Chondrocyte (in vitro differentiated cells): Measurements from ENCODE around the gene FFAR1. TPM values are rescaled to one million over a fixed set of nuclear protein-coding genes. Genes with fewer than 3 reads are reported as not detected.

Experiments
- DNase-seq: peaks from one replicate; pipeline ENCODE4 v3.0.0; 2021; ENCODE audit warnings: mixed read lengths, low spot score
- H3K27ac Mint-ChIP-seq: one replicate; pipeline ENCODE4 v1.8.0; 2021; ENCODE audit warnings: mild to moderate bottlenecking, moderate library complexity, mixed read lengths; ENCODE audit not compliant: unreplicated experiment
- H3K27me3 Mint-ChIP-seq: 2 replicates; pipeline ENCODE4 v1.8.0; 2021; ENCODE audit warnings: low read depth, mixed read lengths
- H3K36me3 Mint-ChIP-seq: 2 replicates; pipeline ENCODE4 v1.8.0; 2021; ENCODE audit warnings: low read depth, mixed read lengths
- H3K4me1 Mint-ChIP-seq: 2 replicates; pipeline ENCODE4 v1.8.0; 2021; ENCODE audit warnings: low read depth, mild to moderate bottlenecking, mixed read lengths
- H3K4me3 Mint-ChIP-seq: one replicate; pipeline ENCODE4 v1.8.0; 2021; ENCODE audit warnings: mild to moderate bottlenecking, moderate library complexity, mixed read lengths; ENCODE audit not compliant: unreplicated experiment
- H3K9me3 Mint-ChIP-seq: 2 replicates; pipeline ENCODE4 v1.8.0; 2021; ENCODE audit warnings: low read depth, mixed read lengths
- total RNA-seq: library from RNA; stranded (reverse); gene quantifications from 3 replicates; pipeline ENCODE4 v1.2.1, GENCODE V29; 2021
- TF ChIP-seq, protein P1 (sequence below): fragments of 200-600 bp; sonication (generic); IDR thresholded peaks from 2 replicates; pipeline ENCODE4 v1.5.0; 2021; ENCODE audit warnings: antibody characterized with exemption, mild to moderate bottlenecking, moderate library complexity

FFAR1 gene
- total RNA-seq, 1 donor from 2014 or later, result not detected

DNA sequence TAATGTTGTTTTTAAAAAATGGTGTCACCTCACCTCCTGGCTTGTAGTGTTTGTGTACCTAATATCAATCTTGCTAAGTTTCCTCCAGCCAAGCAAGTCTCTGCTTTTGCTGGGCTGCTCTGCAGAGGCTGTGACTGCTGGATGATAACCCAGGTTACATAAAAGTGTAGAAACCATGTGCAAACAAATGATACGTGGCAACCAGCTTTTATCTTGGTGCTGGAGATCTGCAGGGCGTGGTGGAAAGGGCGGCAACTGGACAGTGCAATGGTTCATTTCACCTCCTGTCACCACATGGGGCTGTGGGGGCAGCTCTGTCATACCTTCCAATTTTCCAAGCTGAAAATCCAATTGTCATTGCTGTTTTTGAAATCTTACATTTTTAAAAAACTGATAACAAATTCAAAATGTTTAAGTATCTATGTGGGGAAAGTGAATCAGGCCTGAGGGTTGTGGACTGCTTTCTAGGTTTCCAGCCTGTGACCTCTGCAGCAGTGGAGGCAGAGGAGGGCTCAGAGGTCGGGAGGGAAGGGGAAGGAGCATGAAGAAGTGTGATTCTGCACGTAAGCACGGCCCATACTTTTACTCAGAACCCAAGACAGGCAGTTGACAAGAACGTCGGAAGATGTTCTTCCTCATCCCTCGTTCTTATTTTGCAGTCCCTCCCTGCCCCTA lies 32.9 kb downstream of the FFAR1 start:
- Mint-ChIP-seq H3K27me3 (peaks cover 17% of the 10 kb centered on the region), H3K9me3 (peaks cover 6% of the 10 kb centered on the region), H3K4me3 (no peak overlapping the region), H3K4me1 (no peaks in the 10 kb centered on the region), H3K36me3 (no peaks in the 10 kb centered on the region), H3K27ac (no peak overlapping the region)
- TF ChIP-seq, protein P1, sequence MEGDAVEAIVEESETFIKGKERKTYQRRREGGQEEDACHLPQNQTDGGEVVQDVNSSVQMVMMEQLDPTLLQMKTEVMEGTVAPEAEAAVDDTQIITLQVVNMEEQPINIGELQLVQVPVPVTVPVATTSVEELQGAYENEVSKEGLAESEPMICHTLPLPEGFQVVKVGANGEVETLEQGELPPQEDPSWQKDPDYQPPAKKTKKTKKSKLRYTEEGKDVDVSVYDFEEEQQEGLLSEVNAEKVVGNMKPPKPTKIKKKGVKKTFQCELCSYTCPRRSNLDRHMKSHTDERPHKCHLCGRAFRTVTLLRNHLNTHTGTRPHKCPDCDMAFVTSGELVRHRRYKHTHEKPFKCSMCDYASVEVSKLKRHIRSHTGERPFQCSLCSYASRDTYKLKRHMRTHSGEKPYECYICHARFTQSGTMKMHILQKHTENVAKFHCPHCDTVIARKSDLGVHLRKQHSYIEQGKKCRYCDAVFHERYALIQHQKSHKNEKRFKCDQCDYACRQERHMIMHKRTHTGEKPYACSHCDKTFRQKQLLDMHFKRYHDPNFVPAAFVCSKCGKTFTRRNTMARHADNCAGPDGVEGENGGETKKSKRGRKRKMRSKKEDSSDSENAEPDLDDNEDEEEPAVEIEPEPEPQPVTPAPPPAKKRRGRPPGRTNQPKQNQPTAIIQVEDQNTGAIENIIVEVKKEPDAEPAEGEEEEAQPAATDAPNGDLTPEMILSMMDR, result no peak
- DNase-seq, result no peak

DNA sequence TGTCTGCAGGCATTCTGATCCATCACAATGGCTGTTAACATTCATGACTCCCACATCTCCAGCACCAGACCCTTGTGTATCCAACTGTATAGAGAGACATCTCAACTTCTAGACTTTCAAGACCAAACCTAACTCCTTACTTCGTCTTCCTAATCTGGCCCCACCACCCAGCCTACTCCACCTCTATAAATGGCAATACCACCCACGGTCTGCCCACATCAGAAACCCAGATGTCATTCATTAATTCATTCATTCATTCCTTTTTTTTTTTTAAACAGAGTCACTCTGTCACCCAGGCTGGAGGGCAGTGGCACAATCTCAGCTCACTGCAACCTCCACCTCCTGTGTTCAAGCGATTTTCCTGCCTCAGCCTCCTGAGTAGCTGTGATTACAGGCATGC lies 33.6 kb downstream of the FFAR1 start:
- no peak overlapping the region for H3K27ac Mint-ChIP-seq
- peaks cover 7% of the 10 kb centered on the region for H3K9me3 Mint-ChIP-seq
- peaks cover 14% of the 10 kb centered on the region for H3K27me3 Mint-ChIP-seq
- no peak overlapping the region for H3K4me3 Mint-ChIP-seq
- TF ChIP-seq, protein P1, result no peak
- DNase-seq, result no peak
- no peaks in the 10 kb centered on the region for H3K4me1 Mint-ChIP-seq
- no peaks in the 10 kb centered on the region for H3K36me3 Mint-ChIP-seq

DNA sequence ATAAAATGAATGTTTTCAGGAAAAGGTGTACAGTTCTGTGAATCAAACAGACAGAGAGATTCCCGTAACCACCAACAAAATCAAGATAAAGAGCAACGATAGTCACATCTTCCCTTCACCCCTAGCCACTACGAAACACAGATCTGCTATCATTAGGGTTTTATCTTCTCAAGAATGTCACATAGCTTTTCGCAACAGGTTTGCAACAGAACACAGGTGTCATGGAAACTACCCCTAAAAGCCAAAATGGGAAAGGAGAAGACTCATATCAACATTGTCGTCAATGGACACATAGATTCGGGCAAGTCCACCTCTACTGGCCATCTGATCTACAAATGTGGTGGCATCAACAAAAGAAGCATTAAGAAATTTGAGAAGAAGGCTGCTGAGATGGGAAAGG lies 34.2 kb downstream of the FFAR1 start:
- Mint-ChIP-seq H3K27me3 (peaks cover 14% of the 10 kb centered on the region), H3K36me3 (no peaks in the 10 kb centered on the region), H3K27ac (no peak overlapping the region), H3K4me3 (no peak overlapping the region), H3K4me1 (no peaks in the 10 kb centered on the region), H3K9me3 (peaks cover 12% of the 10 kb centered on the region)
- TF ChIP-seq, protein P1, result no peak
- no peak for DNase-seq

DNA sequence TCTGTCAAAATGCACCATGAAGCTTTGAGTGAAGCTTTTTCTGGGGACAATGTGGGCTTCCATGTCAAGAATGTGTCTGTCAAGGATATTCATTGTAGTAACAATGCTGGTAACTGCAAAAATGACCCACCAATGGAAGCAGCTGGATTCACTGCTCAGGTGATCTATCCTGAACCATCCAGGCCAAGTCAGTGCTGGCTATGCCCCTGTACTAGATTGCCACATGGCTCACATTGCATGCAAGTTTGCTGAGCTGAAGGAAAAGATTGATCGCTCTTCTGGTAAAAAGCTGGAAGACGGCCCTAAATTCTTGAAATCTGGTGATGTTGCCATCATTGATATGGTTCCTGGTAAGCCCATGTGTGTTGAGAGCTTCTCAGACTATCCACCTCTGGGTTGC lies 35.8 kb downstream of the FFAR1 start:
- no peak overlapping the region for H3K27ac Mint-ChIP-seq
- no peaks in the 10 kb centered on the region for H3K4me1 Mint-ChIP-seq
- H3K27me3 Mint-ChIP-seq, result peaks cover 14% of the 10 kb centered on the region
- no peak for DNase-seq
- H3K4me3 Mint-ChIP-seq, result no peak overlapping the region
- peaks cover 12% of the 10 kb centered on the region for H3K9me3 Mint-ChIP-seq
- TF ChIP-seq, protein P1, result no peak
- no peaks in the 10 kb centered on the region for H3K36me3 Mint-ChIP-seq

DNA sequence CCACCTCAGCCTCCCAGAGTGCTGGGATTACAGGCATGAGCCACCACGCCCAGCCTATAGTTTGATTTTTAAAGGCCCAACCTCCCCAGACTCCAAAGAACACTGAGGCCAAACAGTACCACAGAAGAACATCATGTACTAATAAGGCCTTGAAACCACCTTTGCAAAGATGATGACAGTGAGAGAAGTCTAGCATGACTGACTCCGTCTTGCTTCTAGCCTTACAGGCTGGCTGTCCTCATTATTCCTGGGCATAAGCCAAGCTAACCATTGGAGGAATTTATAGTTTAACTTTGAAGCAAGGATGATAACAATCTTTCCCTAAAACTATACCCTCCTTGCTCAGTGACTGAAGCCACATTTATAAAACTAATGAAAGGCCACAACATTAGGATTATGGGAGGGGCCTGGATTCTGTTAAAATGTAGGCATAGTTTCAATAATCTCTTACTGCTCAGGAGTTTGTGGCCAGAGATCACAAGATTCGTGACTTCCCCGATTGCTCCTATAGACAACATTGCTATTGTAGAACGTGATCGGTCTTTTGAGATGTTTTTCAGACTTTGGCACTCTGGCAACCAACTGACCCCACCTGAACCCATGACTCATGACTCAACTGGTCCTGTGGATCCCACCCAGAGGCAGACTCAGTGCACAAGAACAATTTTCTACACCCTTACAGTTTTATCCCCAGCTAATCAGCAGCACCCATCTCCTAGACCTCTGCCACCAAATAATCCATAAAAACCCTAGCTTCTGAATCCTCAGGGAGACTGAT lies 40.8 kb downstream of the FFAR1 start:
- Mint-ChIP-seq H3K9me3 (peaks cover 9% of the 10 kb centered on the region), H3K4me1 (no peaks in the 10 kb centered on the region), H3K27ac (no peak overlapping the region)

More for the DNA sequence above, 40.8 kb downstream of the FFAR1 start:
- TF ChIP-seq, protein P1, result no peak
- DNase-seq, result no peak
- Mint-ChIP-seq H3K27me3 (peaks cover 6% of the 10 kb centered on the region), H3K4me3 (no peak overlapping the region), H3K36me3 (no peaks in the 10 kb centered on the region)
